ENCODE data around the gene CHST12. TPM values are rescaled to one million over a fixed set of nuclear protein-coding genes. Genes with fewer than 3 reads are reported as not detected.

CHST12 gene
- 22.2 and 32.6 TPM in 2 replicates for total RNA-seq

- no peak for DNase-seq (ENCODE audit: extremely low read depth, low read depth, low spot score)
Measured at GRCh38 chr7:2403014-2403717, at the start of gene CHST12. CHST12 (plus strand) TSS chr7:2403611; CDS start chr7:2432640, 29,029 bp downstream.

- no peak for DNase-seq (ENCODE audit: extremely low read depth, low read depth, low spot score)
Measured at GRCh38 chr7:2353936-2354185, 49.5 kb upstream of the CHST12 start.

GRCh38 chr7:2354186-2354938 is 49.0 kb upstream of the CHST12 start, which contains the start of gene EIF3B:
EIF3B (plus strand) TSS chr7:2354827; CDS start chr7:2354922, 95 bp downstream.
- peak; percentile 93 for DNase-seq (ENCODE audit: extremely low read depth, low read depth, low spot score)

- DNase-seq (ENCODE audit: extremely low read depth, low read depth, low spot score), result no peak
Measured at GRCh38 chr7:2354939-2355704, 48.3 kb upstream of the CHST12 start.

GRCh38 chr7:2355705-2356008 is 47.8 kb upstream of the CHST12 start:
- DNase-seq (ENCODE audit: extremely low read depth, low read depth, low spot score), result no peak

GRCh38 chr7:2357165-2357564 is 46.2 kb upstream of the CHST12 start:
- no peak for DNase-seq (ENCODE audit: extremely low read depth, low read depth, low spot score)

GRCh38 chr7:2357571-2357970 is 45.8 kb upstream of the CHST12 start:
- DNase-seq (ENCODE audit: extremely low read depth, low read depth, low spot score), result no peak

- no peak for DNase-seq (ENCODE audit: extremely low read depth, low read depth, low spot score)
Measured at GRCh38 chr7:2358968-2359527, 44.4 kb upstream of the CHST12 start.

GRCh38 chr7:2359610-2360009 is 43.8 kb upstream of the CHST12 start:
- DNase-seq (ENCODE audit: extremely low read depth, low read depth, low spot score), result no peak

GRCh38 chr7:2360796-2361195 is 42.6 kb upstream of the CHST12 start:
- no peak for DNase-seq (ENCODE audit: extremely low read depth, low read depth, low spot score)

GRCh38 chr7:2362385-2363088 is 40.9 kb upstream of the CHST12 start:
- no peak for DNase-seq (ENCODE audit: extremely low read depth, low read depth, low spot score)

GRCh38 chr7:2369139-2369538 is 34.3 kb upstream of the CHST12 start:
- DNase-seq (ENCODE audit: extremely low read depth, low read depth, low spot score), result no peak

GRCh38 chr7:2371329-2371728 is 32.1 kb upstream of the CHST12 start:
- DNase-seq (ENCODE audit: extremely low read depth, low read depth, low spot score), result no peak

- DNase-seq (ENCODE audit: extremely low read depth, low read depth, low spot score), result no peak
Measured at GRCh38 chr7:2372724-2373123, 30.7 kb upstream of the CHST12 start.

GRCh38 chr7:2373124-2373556 is 30.3 kb upstream of the CHST12 start:
- no peak for DNase-seq (ENCODE audit: extremely low read depth, low read depth, low spot score)

GRCh38 chr7:2373646-2374045 is 29.8 kb upstream of the CHST12 start:
- DNase-seq (ENCODE audit: extremely low read depth, low read depth, low spot score), result no peak

- no peak for DNase-seq (ENCODE audit: extremely low read depth, low read depth, low spot score)
Measured at GRCh38 chr7:2374401-2374800, 29.0 kb upstream of the CHST12 start.

GRCh38 chr7:2374830-2375728 is 28.3 kb upstream of the CHST12 start:
- DNase-seq (ENCODE audit: extremely low read depth, low read depth, low spot score), result no peak

GRCh38 chr7:2376351-2377154 is 26.9 kb upstream of the CHST12 start:
- no peak for DNase-seq (ENCODE audit: extremely low read depth, low read depth, low spot score)

Measured in glomerular endothelial cell (primary cell).